H1 (cell line): ENCODE measurements around the gene ACTG2. TPM values are rescaled to one million over a fixed set of nuclear protein-coding genes. Genes with fewer than 3 reads are reported as not detected.
A peak's percentile ranks its signal among the peaks of the same experiment; 100 is the strongest.

Source experiments
- CTCF ChIA-PET: fragments of 300-600 bp; sonication (Branson Sonifier 250); formaldehyde crosslinking; loops from one replicate; lab custom pipeline; 2021; ENCODE audit not compliant: partially characterized antibody; lab: Charles Lee
- POLR2A ChIA-PET: fragments of 300-600 bp; sonication (Branson Sonifier 250); formaldehyde crosslinking; loops from one replicate; lab custom pipeline; 2021; ENCODE audit warnings: inconsistent platforms; ENCODE audit not compliant: partially characterized antibody; lab: Charles Lee
- DNase-seq, 2 experiments: peaks; one replicate each; pipeline versions ENCODE4 v3.0.0 to v3.0.0-alpha.2; 2010 to 2022; ENCODE audit warnings: low spot score in 2 of 2, low read depth in 1 of 2, mixed read lengths in 1 of 2
- FAIRE-seq: peaks from 2 replicates; lab custom pipeline; 2011; peaks lifted over from hg19 to GRCh38; lab: Jason Lieb, UNC
- H2AFZ ChIP-seq: 2 replicates; pipeline ENCODE4 v1.8.1; 2012; ENCODE audit warnings: low read length, inconsistent platforms
- H2AK5ac ChIP-seq: 2 replicates; pipeline ENCODE4 v1.6.1; 2013; ENCODE audit warnings: low read depth, low read length
- H2BK120ac ChIP-seq: replicated peaks from 2 replicates; pipeline ENCODE3; 2013; ENCODE audit warnings: low read depth, low read length, inconsistent platforms
- H2BK12ac ChIP-seq: 2 replicates; pipeline ENCODE4 v1.6.1; 2013; ENCODE audit warnings: low read depth, low read length
- H2BK15ac ChIP-seq: 2 replicates; pipeline ENCODE4 v1.6.1; 2013; ENCODE audit warnings: low read length
- H2BK20ac ChIP-seq: 2 replicates; pipeline ENCODE4 v1.6.1; 2013; ENCODE audit warnings: low read length
- H2BK5ac ChIP-seq: 2 replicates; pipeline ENCODE4 v1.6.1; 2013; ENCODE audit warnings: low read depth, low read length
- H3K14ac ChIP-seq: 2 replicates; pipeline ENCODE4 v1.6.1; 2013; ENCODE audit warnings: inconsistent platforms; ENCODE audit not compliant: insufficient read length
- H3K18ac ChIP-seq: 2 replicates; pipeline ENCODE4 v1.6.1; 2013; ENCODE audit warnings: low read length; ENCODE audit errors: extremely low read depth
- H3K23ac ChIP-seq: 2 replicates; pipeline ENCODE4 v1.6.1; 2013; ENCODE audit warnings: inconsistent platforms; ENCODE audit not compliant: insufficient read length
- H3K23me2 ChIP-seq: 2 replicates; pipeline ENCODE4 v1.6.1; 2013; ENCODE audit warnings: low read depth, low read length
- H3K27ac ChIP-seq: 2 replicates; pipeline ENCODE4 v1.6.1; 2011; ENCODE audit warnings: low read depth, low read length, inconsistent platforms
- H3K27me3 ChIP-seq, 4 experiments: replicated peaks in 1 of 4; 1 replicate in 1 of 4; 2 replicates in 3 of 4; pipeline versions ENCODE4 v1.6.1 to v1.8.1; 2011 to 2013; ENCODE audit warnings: low read length in 3 of 4, mild to moderate bottlenecking in 3 of 4, inconsistent platforms in 2 of 4, mixed read lengths in 2 of 4, moderate library complexity in 1 of 4; ENCODE audit not compliant: control insufficient read depth in 3 of 4, insufficient read depth in 3 of 4; ENCODE audit errors: extremely low read depth in 1 of 4
- H3K36me3 ChIP-seq, 4 experiments: 2 replicates each; pipeline versions ENCODE4 v1.6.1 to v1.8.1; 2011 to 2013; ENCODE audit warnings: mild to moderate bottlenecking in 4 of 4, low read length in 3 of 4, moderate library complexity in 2 of 4, control low read depth in 1 of 4, inconsistent platforms in 1 of 4; ENCODE audit not compliant: insufficient read depth in 4 of 4, control insufficient read depth in 2 of 4
- H3K4ac ChIP-seq: replicated peaks from 2 replicates; pipeline ENCODE3; 2013; ENCODE audit warnings: low read length, low read depth, mixed read lengths, inconsistent platforms; ENCODE audit not compliant: insufficient read length
- H3K4me1 ChIP-seq, 4 experiments: replicated peaks in 1 of 4; 1 replicate in 1 of 4; 2 replicates in 3 of 4; pipeline versions ENCODE4 v1.6.1 to v1.8.1; 2011 to 2013; ENCODE audit warnings: low read length in 3 of 4, inconsistent platforms in 2 of 4, mixed read lengths in 1 of 4; ENCODE audit not compliant: insufficient read depth in 4 of 4, control insufficient read depth in 3 of 4
- H3K4me2 ChIP-seq, 2 experiments: 2 replicates each; pipeline versions ENCODE4 v1.6.1 to v1.8.1; 2011 to 2013; ENCODE audit warnings: low read depth in 2 of 2, low read length in 2 of 2, control low read depth in 1 of 2, inconsistent platforms in 1 of 2, mild to moderate bottlenecking in 1 of 2; ENCODE audit not compliant: insufficient read depth in 1 of 2
- H3K4me3 ChIP-seq, 4 experiments: fragments of 200-600, 300-600 bp in 1 of 4; sonication (generic), shearing (Covaris generic), sonication (Bioruptor Twin) in 1 of 4; 2 replicates each; pipeline versions ENCODE4 v1.5.1 to v1.8.1; 2011 to 2016; ENCODE audit warnings: low read length in 4 of 4, low read depth in 3 of 4, control low read depth in 2 of 4, inconsistent platforms in 2 of 4, mild to moderate bottlenecking in 2 of 4, mixed read lengths in 1 of 4, moderate library complexity in 1 of 4; ENCODE audit not compliant: insufficient read depth in 2 of 4; ENCODE audit errors: extremely low read depth in 1 of 4
- H3K56ac ChIP-seq: replicated peaks from 2 replicates; pipeline ENCODE3; 2013; ENCODE audit warnings: low read depth, mild to moderate bottlenecking, mixed read lengths, low read length, inconsistent platforms; ENCODE audit not compliant: insufficient read length
- H3K79me1 ChIP-seq: 2 replicates; pipeline ENCODE4 v1.6.1; 2013; ENCODE audit warnings: low read depth, low read length, control low read depth
- H3K79me2 ChIP-seq, 2 experiments: 2 replicates each; pipeline versions ENCODE4 v1.6.1 to v1.8.1; 2012 to 2013; ENCODE audit warnings: low read length in 2 of 2, mild to moderate bottlenecking in 2 of 2, inconsistent platforms in 1 of 2; ENCODE audit not compliant: insufficient read depth in 2 of 2, control insufficient read depth in 1 of 2
- H3K9ac ChIP-seq, 4 experiments: replicated peaks in 1 of 4; 1 replicate in 1 of 4; 2 replicates in 3 of 4; pipeline versions ENCODE4 v1.6.1 to v1.8.1; 2011 to 2013; ENCODE audit warnings: low read depth in 3 of 4, low read length in 3 of 4, control low read depth in 2 of 4, mild to moderate bottlenecking in 2 of 4, moderate library complexity in 2 of 4, inconsistent platforms in 1 of 4; ENCODE audit errors: extremely low read depth in 1 of 4
- H3K9me3 ChIP-seq, 2 experiments: 2 replicates each; pipeline versions ENCODE4 v1.6.1 to v1.8.1; 2012 to 2013; ENCODE audit warnings: mild to moderate bottlenecking in 2 of 2, moderate library complexity in 2 of 2, control low read depth in 1 of 2, inconsistent platforms in 1 of 2, low read depth in 1 of 2, low read length in 1 of 2, mixed read lengths in 1 of 2; ENCODE audit not compliant: insufficient read depth in 2 of 2
- H4K20me1 ChIP-seq, 2 experiments: replicated peaks in 1 of 2; 2 replicates each; pipeline versions ENCODE3 to v1.8.1; 2011 to 2013; ENCODE audit warnings: inconsistent platforms in 2 of 2, low read length in 2 of 2, mild to moderate bottlenecking in 1 of 2; ENCODE audit not compliant: insufficient read depth in 2 of 2, control insufficient read depth in 1 of 2
- H4K5ac ChIP-seq: 2 replicates; pipeline ENCODE4 v1.6.1; 2013; ENCODE audit warnings: low read length, low read depth, mixed read lengths, inconsistent platforms; ENCODE audit not compliant: insufficient read length
- H4K8ac ChIP-seq: 2 replicates; pipeline ENCODE4 v1.8.0; 2013; ENCODE audit warnings: mild to moderate bottlenecking, moderate library complexity, low read length, inconsistent platforms; ENCODE audit not compliant: insufficient read depth; ENCODE audit errors: extremely low read depth
- H4K91ac ChIP-seq: replicated peaks from 2 replicates; pipeline ENCODE3; 2013; ENCODE audit warnings: low read length, mixed read lengths, inconsistent platforms; ENCODE audit not compliant: insufficient read length
- ATF2 ChIP-seq: IDR thresholded peaks from 2 replicates; pipeline ENCODE4 v1.6.1; 2012; ENCODE audit warnings: low read length, inconsistent platforms
- CBX8 ChIP-seq: fragments of 300-800, 300-1000 bp; sonication (generic); IDR thresholded peaks from 2 replicates; pipeline ENCODE4 v1.7.1; 2016; ENCODE audit warnings: low read depth, low read length, borderline replicate concordance
- EZH2 ChIP-seq: fragments of 200-600 bp; sonication (generic); IDR thresholded peaks from 2 replicates; pipeline ENCODE4 v1.7.1; 2012; ENCODE audit warnings: low read depth, mild to moderate bottlenecking, moderate library complexity, low read length, inconsistent platforms; ENCODE audit not compliant: severe bottlenecking
- GABPA ChIP-seq: IDR thresholded peaks from 2 replicates; pipeline ENCODE4 v1.6.1; 2011; ENCODE audit warnings: mild to moderate bottlenecking, low read length, moderate library complexity, borderline replicate concordance; ENCODE audit not compliant: insufficient read depth
- NANOG ChIP-seq: IDR thresholded peaks from 2 replicates; pipeline ENCODE4 v1.6.1; 2011; ENCODE audit warnings: low read length, low read depth, mild to moderate bottlenecking, inconsistent platforms; ENCODE audit not compliant: insufficient read depth, poor library complexity, severe bottlenecking
- RBBP5 ChIP-seq: IDR thresholded peaks from 2 replicates; pipeline ENCODE4 v1.7.1; 2012; ENCODE audit warnings: low read depth, mild to moderate bottlenecking, inconsistent platforms, low read length, moderate library complexity, borderline replicate concordance
- SP2 ChIP-seq: IDR thresholded peaks from 2 replicates; pipeline ENCODE4 v1.6.1; 2012; ENCODE audit warnings: mild to moderate bottlenecking, low read length, inconsistent platforms
- WGBS, 2 experiments: shearing (Covaris generic) in 1 of 2; methylation state at CpG; one replicate each; pipeline versions ENCODE4 v1.1.6 to v1.1.7; 2013 to 2015; ENCODE audit warnings: low lambda C conversion rate in 2 of 2, mixed read lengths in 2 of 2, inconsistent platforms in 1 of 2, low coverage in 1 of 2, missing lambda C conversion rate in 1 of 2; ENCODE audit not compliant: insufficient replicate concordance in 2 of 2, insufficient coverage in 1 of 2, insufficient read length in 1 of 2; ENCODE audit errors: extremely low coverage in 1 of 2, missing lambda C conversion rate in 1 of 2; 5-methylcytosine and 5-hydroxymethylcytosine counted together
- polyA plus RNA-seq, 7 experiments: library from polyadenylated mRNA; depleted of rRNA in 3 of 7; stranded (reverse) in 5 of 7; unstranded in 2 of 7; fragments of >200 nt in 5 of 7; fragments of 200-250 nt in 2 of 7; gene quantifications; 1 replicate in 5 of 7; 2 replicates in 1 of 7; 4 replicates in 1 of 7; pipeline versions ENCODE4 v1.2.1 to v1.2.3, GENCODE V29; 2011 to 2013; ENCODE audit warnings: missing spikeins in 2 of 7, mixed read lengths in 2 of 7
- total RNA-seq: library from RNA; stranded (reverse); fragmentation: NEBNext Ultra II Directional; extraction: Animal tissue kit (Norgen Biotek cat#: 25700); gene quantifications from 2 replicates; pipeline ENCODE4 v1.2.1, GENCODE V29; 2021

The ACTG2 gene
- total and polyA plus RNA-seq, 2 of the 8 experiments (the other 6 are each of a cell fraction or from before 2014, with no cell fraction given), result 6.2 to 13.7 TPM

- Histone ChIP-seq H3K4me2 (no peak overlapping the region), H3K9me3 (no peaks in the 10 kb centered on the region), H2BK15ac (no peak overlapping the region), H2AFZ (peak overlapping the region; percentile 98), H2AK5ac (no peak overlapping the region), H4K20me1 (no peaks in the 10 kb centered on the region), H3K27ac (no peak overlapping the region), H2BK5ac (no peak overlapping the region), H4K91ac (no peak overlapping the region), H2BK12ac (no peak overlapping the region), H3K79me2 (no peaks in the 10 kb centered on the region), H3K79me1 (no peaks in the 10 kb centered on the region), H3K56ac (no peak overlapping the region), H3K27me3 (no peaks in the 10 kb centered on the region), H3K4me3 (no peak overlapping the region), H3K4ac (no peak overlapping the region), H2BK20ac (no peak overlapping the region), H3K14ac (no peak overlapping the region), H2BK120ac (no peak overlapping the region), H3K23me2 (no peaks in the 10 kb centered on the region), H4K8ac (no peak overlapping the region), H3K36me3 (no peaks in the 10 kb centered on the region), H4K5ac (no peak overlapping the region), H3K18ac (peak overlapping the region; percentile 2; the same call in 1 of the 2 replicates), H3K9ac (no peak overlapping the region), H3K23ac (no peak overlapping the region), H3K4me1 (peaks cover 0 to 5% (median under 1%) of the 10 kb centered on the region in 4 experiments; a peak in 2 of 7 replicates)
- DNase-seq, result no peak
- TF ChIP-seq ATF2 (no peak), CBX8 (no peak), EZH2 (no peak), SP2 (no peak), NANOG (no peak), RBBP5 (no peak), GABPA (no peak)
- FAIRE-seq, result no peak
- 83% methylated on average over 10 of the region's 10 CpGs; no CpG with 5 or more reads in 1 of the 2 experiments for WGBS, 2 experiments
- ChIA-PET POLR2A (interaction anchor here (1.3 to 1.5 kb wide), 2 partner anchors 12 to 73 kb away, joined by 3 to 5 read pairs; no protein-coding TSS in a partner anchor), CTCF (interaction anchor here (0.6 to 3.5 kb wide), 8 partner anchors 12 to 230 kb away, joined by 3 to 24 read pairs (median 4); no protein-coding TSS in a partner anchor)
Observed at GRCh38 chr2:73908689-73909652, 16.2 kb downstream of the ACTG2 start.
